SK-N-SH treated with all-trans-retinoic acid at 6 μM for 48 hours (cell line): ENCODE results near the gene BICD1.

Experiments
- ATAC-seq: fragments of 200-7000 bp; cut with Tn5 transposase; 3 replicates; pipeline ENCODE4 v1.9.1; 2020; ENCODE audit warnings: mild to moderate bottlenecking, moderate library complexity
- ARNTL ChIP-seq: fragments of 450-650 bp; formaldehyde crosslinking; IDR thresholded peaks from 2 replicates; pipeline ENCODE4 v1.5.0; 2020; ENCODE audit warnings: low read depth, mild to moderate bottlenecking, moderate library complexity, borderline replicate concordance
- BACH2 ChIP-seq: fragments of 250-450 bp; sonication (Bioruptor Pico); IDR thresholded peaks from 2 replicates; pipeline ENCODE4 v1.9.0; 2021; ENCODE audit warnings: mild to moderate bottlenecking, borderline replicate concordance
- ESRRG ChIP-seq: fragments of 250-450 bp; sonication (Bioruptor Pico); IDR thresholded peaks from 2 replicates; pipeline ENCODE4 v1.6.1; 2021; ENCODE audit warnings: mild to moderate bottlenecking
- GLIS3 ChIP-seq: fragments of 250-450 bp; sonication (Bioruptor Pico); IDR thresholded peaks from 2 replicates; pipeline ENCODE4 v1.5.0; 2020; ENCODE audit warnings: mild to moderate bottlenecking, moderate library complexity
- ISL1 ChIP-seq: fragments of 250-450 bp; sonication (Bioruptor Pico); IDR thresholded peaks from 2 replicates; pipeline ENCODE4 v2.1.2; 2022; ENCODE audit warnings: mild to moderate bottlenecking, moderate library complexity
- OSR1 ChIP-seq: fragments of 250-450 bp; sonication (Bioruptor Pico); IDR thresholded peaks from 2 replicates; pipeline ENCODE4 v1.8.0; 2022; ENCODE audit warnings: moderate library complexity, mild to moderate bottlenecking, inconsistent platforms
- PPARA ChIP-seq: fragments of 250-450 bp; sonication (Bioruptor Pico); IDR thresholded peaks from 2 replicates; pipeline ENCODE4 v1.5.0; 2020; ENCODE audit warnings: mild to moderate bottlenecking, borderline replicate concordance
- RARB ChIP-seq: fragments of 250-450 bp; sonication (Bioruptor Pico); IDR thresholded peaks from 2 replicates; pipeline ENCODE4 v1.8.0; 2021; ENCODE audit warnings: mild to moderate bottlenecking, moderate library complexity
- SNAI2 ChIP-seq: fragments of 250-450 bp; sonication (Bioruptor Pico); IDR thresholded peaks from 2 replicates; pipeline ENCODE4 v1.5.0; 2020; ENCODE audit warnings: mild to moderate bottlenecking, moderate library complexity
- TCF4 ChIP-seq: fragments of 250-450 bp; sonication (Bioruptor Pico); IDR thresholded peaks from 2 replicates; pipeline ENCODE4 v1.8.0; 2021; ENCODE audit warnings: mild to moderate bottlenecking, moderate library complexity, borderline replicate concordance
- TOX ChIP-seq: fragments of 250-450 bp; sonication (Bioruptor Pico); IDR thresholded peaks from 2 replicates; pipeline ENCODE4 v1.8.0; 2021; ENCODE audit warnings: mild to moderate bottlenecking, moderate library complexity, borderline replicate concordance
- ZC3H10 ChIP-seq: fragments of 250-450 bp; sonication (Bioruptor Pico); IDR thresholded peaks from 2 replicates; pipeline ENCODE4 v1.5.1; 2021; ENCODE audit warnings: mild to moderate bottlenecking, moderate library complexity
- ZFP3 ChIP-seq: fragments of 250-450 bp; sonication (Bioruptor Pico); IDR thresholded peaks from 2 replicates; pipeline ENCODE4 v1.5.0; 2020; ENCODE audit warnings: mild to moderate bottlenecking, moderate library complexity
- ZFP30 ChIP-seq: fragments of 450-650 bp; formaldehyde crosslinking; IDR thresholded peaks from 2 replicates; pipeline ENCODE4 v1.5.0; 2022; ENCODE audit warnings: mild to moderate bottlenecking, moderate library complexity
- ZNF70 ChIP-seq: fragments of 450-650 bp; formaldehyde crosslinking; IDR thresholded peaks from 2 replicates; pipeline ENCODE4 v1.5.0; 2020; ENCODE audit warnings: mild to moderate bottlenecking, moderate library complexity
- ZNF8 ChIP-seq: fragments of 450-650 bp; formaldehyde crosslinking; IDR thresholded peaks from 2 replicates; pipeline ENCODE4 v1.5.0; 2020; ENCODE audit warnings: mild to moderate bottlenecking, moderate library complexity
- TF ChIP-seq, protein P1 (sequence below): fragments of 250-450 bp; sonication (Bioruptor Pico); IDR thresholded peaks from 2 replicates; pipeline ENCODE4 v1.5.0; 2020; ENCODE audit warnings: mild to moderate bottlenecking, moderate library complexity
- TF ChIP-seq, protein P2 (sequence below): fragments of 250-450 bp; sonication (Bioruptor Pico); IDR thresholded peaks from 2 replicates; pipeline ENCODE4 v1.5.1; 2020; ENCODE audit warnings: low read depth, mild to moderate bottlenecking, moderate library complexity
- TF ChIP-seq, protein P3 (sequence below): fragments of 250-450 bp; sonication (Bioruptor Pico); IDR thresholded peaks from 2 replicates; pipeline ENCODE4 v1.8.0; 2021; ENCODE audit warnings: low read depth, mild to moderate bottlenecking, moderate library complexity, borderline replicate concordance
- TF ChIP-seq, protein P4 (sequence below): fragments of 250-450 bp; sonication (Bioruptor Pico); IDR thresholded peaks from 2 replicates; pipeline ENCODE4 v1.8.0; 2020; ENCODE audit warnings: mild to moderate bottlenecking, moderate library complexity, borderline replicate concordance

The BICD1 gene

DNA sequence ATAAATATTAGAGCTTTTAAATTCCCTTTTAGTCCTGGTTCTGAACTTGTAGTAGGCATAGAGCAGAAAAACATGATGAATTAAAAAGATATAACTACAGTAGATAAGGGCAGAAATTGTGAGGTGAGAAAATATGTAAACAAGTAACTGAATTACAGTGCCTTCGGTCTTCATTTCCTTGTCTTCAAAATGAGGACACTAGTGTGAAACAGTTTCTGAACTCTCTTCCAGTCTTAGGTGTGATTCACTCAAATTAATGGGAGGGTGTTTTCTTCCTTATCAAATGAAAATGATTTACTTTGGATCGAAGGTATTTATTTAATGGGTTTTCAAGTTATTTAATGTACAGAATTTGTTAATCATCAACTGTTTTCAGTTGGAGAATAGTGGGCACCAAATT lies 294.2 kb downstream of the BICD1 start:
- no peak for TF ChIP-seq ARNTL
- TF ChIP-seq ZFP3 (CRISPR knock-in tag), result no peak
- no peak for TF ChIP-seq ESRRG
- ATAC-seq, result no peak

DNA sequence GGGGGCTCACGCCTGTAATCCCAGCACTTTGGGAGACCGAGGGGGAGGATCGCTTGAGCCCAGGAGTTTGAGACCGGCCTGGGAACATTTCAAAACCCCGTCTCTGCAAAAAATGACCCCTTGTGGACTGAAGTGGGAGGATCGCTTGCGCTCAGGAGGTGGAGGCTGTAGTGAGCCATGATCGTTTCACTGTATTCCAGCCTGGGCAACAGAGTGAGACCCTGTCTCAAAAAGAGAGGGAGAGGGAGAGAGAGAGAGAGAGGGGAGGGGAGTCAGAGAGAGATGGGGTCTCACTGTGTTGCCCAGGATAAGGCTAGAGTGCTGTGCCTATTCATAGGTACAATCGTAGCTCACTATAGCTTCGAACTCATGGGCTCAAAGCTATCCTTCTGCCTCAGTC lies 295.5 kb downstream of the BICD1 start:
- no peak for ATAC-seq
- TF ChIP-seq, protein P1, sequence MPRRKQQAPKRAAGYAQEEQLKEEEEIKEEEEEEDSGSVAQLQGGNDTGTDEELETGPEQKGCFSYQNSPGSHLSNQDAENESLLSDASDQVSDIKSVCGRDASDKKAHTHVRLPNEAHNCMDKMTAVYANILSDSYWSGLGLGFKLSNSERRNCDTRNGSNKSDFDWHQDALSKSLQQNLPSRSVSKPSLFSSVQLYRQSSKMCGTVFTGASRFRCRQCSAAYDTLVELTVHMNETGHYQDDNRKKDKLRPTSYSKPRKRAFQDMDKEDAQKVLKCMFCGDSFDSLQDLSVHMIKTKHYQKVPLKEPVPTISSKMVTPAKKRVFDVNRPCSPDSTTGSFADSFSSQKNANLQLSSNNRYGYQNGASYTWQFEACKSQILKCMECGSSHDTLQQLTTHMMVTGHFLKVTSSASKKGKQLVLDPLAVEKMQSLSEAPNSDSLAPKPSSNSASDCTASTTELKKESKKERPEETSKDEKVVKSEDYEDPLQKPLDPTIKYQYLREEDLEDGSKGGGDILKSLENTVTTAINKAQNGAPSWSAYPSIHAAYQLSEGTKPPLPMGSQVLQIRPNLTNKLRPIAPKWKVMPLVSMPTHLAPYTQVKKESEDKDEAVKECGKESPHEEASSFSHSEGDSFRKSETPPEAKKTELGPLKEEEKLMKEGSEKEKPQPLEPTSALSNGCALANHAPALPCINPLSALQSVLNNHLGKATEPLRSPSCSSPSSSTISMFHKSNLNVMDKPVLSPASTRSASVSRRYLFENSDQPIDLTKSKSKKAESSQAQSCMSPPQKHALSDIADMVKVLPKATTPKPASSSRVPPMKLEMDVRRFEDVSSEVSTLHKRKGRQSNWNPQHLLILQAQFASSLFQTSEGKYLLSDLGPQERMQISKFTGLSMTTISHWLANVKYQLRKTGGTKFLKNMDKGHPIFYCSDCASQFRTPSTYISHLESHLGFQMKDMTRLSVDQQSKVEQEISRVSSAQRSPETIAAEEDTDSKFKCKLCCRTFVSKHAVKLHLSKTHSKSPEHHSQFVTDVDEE (CRISPR knock-in tag), result no peak
- TF ChIP-seq ZNF70 (CRISPR knock-in tag) (no peak), PPARA (no peak)

DNA sequence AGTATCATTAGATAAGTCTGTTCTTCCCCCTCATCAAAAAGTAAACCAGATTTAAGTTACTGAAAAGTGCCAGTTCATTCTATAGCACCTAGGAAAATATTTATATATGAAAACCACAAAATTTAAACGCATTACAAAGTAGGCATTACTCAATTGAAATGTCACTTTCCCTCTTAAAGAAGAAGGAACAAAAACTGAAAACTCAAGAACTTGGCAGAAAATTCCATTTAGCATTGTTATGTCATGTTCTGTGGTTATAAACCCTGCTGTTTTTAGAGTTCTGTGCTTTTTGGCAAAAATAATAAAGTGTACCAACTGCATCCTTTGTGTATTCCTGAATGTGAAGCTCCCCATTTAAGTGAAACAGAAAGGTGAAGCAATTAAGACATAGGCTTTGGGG lies 296.3 kb downstream of the BICD1 start:
- ATAC-seq, result no peak
- TF ChIP-seq ZFP30 (CRISPR knock-in tag) (no peak), ZFP3 (CRISPR knock-in tag) (no peak), ESRRG (no peak), ZC3H10 (CRISPR knock-in tag) (no peak), TCF4 (CRISPR knock-in tag) (no peak), PPARA (no peak)
- TF ChIP-seq, protein P1 (CRISPR knock-in tag), result no peak
- TF ChIP-seq, protein P2, sequence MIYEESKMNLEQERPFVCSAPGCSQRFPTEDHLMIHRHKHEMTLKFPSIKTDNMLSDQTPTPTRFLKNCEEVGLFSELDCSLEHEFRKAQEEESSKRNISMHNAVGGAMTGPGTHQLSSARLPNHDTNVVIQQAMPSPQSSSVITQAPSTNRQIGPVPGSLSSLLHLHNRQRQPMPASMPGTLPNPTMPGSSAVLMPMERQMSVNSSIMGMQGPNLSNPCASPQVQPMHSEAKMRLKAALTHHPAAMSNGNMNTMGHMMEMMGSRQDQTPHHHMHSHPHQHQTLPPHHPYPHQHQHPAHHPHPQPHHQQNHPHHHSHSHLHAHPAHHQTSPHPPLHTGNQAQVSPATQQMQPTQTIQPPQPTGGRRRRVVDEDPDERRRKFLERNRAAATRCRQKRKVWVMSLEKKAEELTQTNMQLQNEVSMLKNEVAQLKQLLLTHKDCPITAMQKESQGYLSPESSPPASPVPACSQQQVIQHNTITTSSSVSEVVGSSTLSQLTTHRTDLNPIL (CRISPR knock-in tag), result no peak
- TF ChIP-seq, all 23 proteins: peak for 0

DNA sequence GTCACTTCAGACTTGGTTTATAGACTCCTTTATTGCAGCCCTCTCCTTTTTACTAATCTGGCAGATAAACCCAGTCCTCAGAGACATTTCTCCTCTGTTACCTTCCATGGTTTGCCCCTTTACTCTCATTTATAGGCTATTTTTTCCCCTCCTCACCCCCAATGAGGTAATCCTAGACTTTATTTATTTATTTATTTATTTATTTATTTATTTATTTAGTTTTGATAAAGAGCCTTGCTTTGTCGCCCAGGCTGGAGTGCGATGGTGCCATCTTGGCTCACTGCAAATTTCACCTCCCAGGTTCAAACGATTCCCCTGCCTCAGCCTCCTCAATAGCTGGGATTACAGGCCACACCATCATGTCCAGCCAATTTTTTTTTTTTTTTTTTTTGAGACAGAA lies 301.1 kb downstream of the BICD1 start:
- TF ChIP-seq ISL1 (CRISPR knock-in tag), result no peak
- no peak for ATAC-seq

DNA sequence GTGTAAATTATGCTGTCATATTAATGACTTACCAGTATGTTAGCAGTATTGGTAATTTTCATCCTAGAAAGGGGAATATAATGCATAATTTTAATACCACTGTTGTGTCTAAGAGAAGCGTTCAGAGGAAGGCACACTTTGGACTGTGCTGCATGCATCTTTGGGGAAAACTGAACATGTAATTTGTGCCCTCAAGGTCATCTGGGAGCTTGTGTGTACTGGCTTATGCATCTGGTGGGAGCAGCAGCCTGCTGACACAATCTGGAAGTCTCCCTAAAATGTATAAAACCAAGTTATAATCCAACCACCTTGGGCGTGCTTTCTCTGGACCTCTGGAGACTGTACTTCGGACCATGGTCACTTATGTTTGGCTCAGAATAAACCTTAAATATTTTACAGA lies 306.8 kb downstream of the BICD1 start:
- no peak for ATAC-seq
- TF ChIP-seq ZNF8 (CRISPR knock-in tag), result no peak
- TF ChIP-seq TOX (CRISPR knock-in tag), result no peak
- no peak for TF ChIP-seq ZFP30 (CRISPR knock-in tag)
- no peak for TF ChIP-seq ZC3H10 (CRISPR knock-in tag)
- no peak for TF ChIP-seq ISL1 (CRISPR knock-in tag)
- no peak for TF ChIP-seq TCF4 (CRISPR knock-in tag)
- TF ChIP-seq RARB (CRISPR knock-in tag), result no peak
- no peak for TF ChIP-seq GLIS3 (CRISPR knock-in tag)
- TF ChIP-seq BACH2 (CRISPR knock-in tag), result no peak
- no peak for TF ChIP-seq ARNTL
- TF ChIP-seq OSR1, result no peak
- no peak for TF ChIP-seq ZFP3 (CRISPR knock-in tag)
- no peak for TF ChIP-seq ESRRG
- TF ChIP-seq, protein P3, sequence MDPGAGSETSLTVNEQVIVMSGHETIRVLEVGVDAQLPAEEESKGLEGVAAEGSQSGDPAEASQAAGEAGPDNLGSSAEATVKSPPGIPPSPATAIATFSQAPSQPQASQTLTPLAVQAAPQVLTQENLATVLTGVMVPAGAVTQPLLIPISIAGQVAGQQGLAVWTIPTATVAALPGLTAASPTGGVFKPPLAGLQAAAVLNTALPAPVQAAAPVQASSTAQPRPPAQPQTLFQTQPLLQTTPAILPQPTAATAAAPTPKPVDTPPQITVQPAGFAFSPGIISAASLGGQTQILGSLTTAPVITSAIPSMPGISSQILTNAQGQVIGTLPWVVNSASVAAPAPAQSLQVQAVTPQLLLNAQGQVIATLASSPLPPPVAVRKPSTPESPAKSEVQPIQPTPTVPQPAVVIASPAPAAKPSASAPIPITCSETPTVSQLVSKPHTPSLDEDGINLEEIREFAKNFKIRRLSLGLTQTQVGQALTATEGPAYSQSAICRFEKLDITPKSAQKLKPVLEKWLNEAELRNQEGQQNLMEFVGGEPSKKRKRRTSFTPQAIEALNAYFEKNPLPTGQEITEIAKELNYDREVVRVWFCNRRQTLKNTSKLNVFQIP (CRISPR knock-in tag), result no peak
- TF ChIP-seq SNAI2 (CRISPR knock-in tag), result no peak
- TF ChIP-seq, protein P4, sequence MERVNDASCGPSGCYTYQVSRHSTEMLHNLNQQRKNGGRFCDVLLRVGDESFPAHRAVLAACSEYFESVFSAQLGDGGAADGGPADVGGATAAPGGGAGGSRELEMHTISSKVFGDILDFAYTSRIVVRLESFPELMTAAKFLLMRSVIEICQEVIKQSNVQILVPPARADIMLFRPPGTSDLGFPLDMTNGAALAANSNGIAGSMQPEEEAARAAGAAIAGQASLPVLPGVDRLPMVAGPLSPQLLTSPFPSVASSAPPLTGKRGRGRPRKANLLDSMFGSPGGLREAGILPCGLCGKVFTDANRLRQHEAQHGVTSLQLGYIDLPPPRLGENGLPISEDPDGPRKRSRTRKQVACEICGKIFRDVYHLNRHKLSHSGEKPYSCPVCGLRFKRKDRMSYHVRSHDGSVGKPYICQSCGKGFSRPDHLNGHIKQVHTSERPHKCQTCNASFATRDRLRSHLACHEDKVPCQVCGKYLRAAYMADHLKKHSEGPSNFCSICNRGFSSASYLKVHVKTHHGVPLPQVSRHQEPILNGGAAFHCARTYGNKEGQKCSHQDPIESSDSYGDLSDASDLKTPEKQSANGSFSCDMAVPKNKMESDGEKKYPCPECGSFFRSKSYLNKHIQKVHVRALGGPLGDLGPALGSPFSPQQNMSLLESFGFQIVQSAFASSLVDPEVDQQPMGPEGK (CRISPR knock-in tag), result no peak
- TF ChIP-seq PPARA, result no peak
- TF ChIP-seq, protein P2 (CRISPR knock-in tag), result no peak
- TF ChIP-seq, all 23 proteins: peak for 0
